GM12873 (cell line): ENCODE data around the gene TCF7L1.

ENCODE experiments used
- CTCF ChIP-seq: IDR thresholded peaks from 2 replicates; pipeline ENCODE4 v1.5.1; 2012; ENCODE audit warnings: low read depth, mild to moderate bottlenecking, moderate library complexity, low read length, control low read depth; ENCODE audit not compliant: insufficient read depth; ENCODE audit errors: missing control alignments

Gene TCF7L1

DNA sequence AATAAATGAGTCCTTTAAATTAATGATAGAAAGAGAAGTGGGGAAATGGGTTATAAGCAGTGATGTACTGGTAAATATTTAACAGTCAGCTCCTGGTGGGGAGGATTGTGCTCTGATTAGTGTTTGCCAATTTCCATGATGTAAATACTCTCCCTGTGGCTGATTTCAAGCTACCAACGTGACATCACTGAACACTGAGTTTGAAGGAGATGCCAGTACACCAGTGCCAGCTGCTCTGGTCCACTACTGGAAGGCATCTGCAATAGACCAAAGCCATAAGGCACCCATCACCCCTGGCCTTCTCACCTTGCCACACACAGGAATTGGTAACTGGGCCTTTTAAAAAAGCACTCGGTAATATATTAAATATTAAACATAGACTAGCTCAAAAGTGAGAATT is 116.9 kb downstream of the TCF7L1 start:
- TF ChIP-seq CTCF: no peak

- no peak for TF ChIP-seq CTCF
These were observed 118.0 kb downstream of the TCF7L1 start for GRCh38 chr2:85251070-85251616.

- TF ChIP-seq CTCF: no peak
These were observed 120.7 kb downstream of the TCF7L1 start for GRCh38 chr2:85253890-85254289.

DNA sequence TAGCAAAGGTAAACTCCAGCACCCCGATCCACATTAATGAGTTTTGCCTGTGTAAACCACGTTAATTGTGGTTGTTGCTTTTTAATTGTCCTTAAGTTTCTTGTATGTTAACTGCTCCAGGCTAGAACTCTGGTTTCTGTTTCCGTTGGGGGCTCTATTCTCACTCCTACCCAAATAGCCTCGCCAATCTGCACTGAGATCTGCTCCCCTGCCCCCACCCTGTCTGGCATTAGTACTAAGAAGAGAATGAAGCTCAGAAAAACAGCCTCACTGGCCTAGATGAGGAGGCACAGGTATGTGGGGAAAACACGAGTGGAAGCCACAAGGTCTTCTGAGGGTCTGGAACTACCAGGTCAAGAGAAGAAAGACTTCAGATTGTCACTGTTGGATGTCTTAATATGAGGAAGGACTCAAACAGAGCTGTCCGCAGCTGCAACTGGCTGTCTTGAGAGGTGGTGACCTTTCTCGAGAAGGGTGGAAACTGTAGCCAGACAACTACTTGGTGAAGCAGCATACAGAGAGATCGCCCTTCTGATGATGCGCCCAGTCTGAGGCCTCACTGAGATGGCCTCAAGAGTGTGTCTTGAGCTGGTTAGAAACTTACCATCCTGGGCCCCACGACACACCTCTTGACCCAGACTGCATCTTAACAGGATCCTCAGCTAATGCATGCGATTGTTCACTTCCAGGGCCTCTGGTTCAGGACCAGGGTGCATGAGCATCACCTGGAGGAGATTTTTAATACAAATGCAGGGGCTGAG is 121.5 kb downstream of the TCF7L1 start:
- no peak for TF ChIP-seq CTCF

DNA sequence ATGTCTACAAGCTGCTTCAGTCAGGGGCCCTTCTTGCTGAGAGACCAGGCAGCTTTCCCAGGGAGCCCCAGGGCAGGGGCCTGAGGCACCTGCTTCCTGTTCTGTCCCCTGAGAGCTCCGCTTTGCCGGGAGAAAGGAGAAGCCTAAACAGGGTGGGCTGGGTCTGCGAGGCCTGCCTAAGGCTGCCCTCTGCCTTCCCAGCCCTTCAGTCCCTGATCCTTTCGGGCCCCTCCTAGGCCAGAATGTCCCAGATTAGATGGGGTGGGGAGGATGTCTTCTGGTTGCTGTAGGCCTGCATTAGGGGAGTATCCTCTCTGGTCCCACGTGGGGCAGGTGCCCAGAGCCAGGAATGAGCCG is 122.2 kb downstream of the TCF7L1 start:
- TF ChIP-seq CTCF: no peak

- TF ChIP-seq CTCF: no peak
These were observed 122.8 kb downstream of the TCF7L1 start for GRCh38 chr2:85255813-85256594.

DNA sequence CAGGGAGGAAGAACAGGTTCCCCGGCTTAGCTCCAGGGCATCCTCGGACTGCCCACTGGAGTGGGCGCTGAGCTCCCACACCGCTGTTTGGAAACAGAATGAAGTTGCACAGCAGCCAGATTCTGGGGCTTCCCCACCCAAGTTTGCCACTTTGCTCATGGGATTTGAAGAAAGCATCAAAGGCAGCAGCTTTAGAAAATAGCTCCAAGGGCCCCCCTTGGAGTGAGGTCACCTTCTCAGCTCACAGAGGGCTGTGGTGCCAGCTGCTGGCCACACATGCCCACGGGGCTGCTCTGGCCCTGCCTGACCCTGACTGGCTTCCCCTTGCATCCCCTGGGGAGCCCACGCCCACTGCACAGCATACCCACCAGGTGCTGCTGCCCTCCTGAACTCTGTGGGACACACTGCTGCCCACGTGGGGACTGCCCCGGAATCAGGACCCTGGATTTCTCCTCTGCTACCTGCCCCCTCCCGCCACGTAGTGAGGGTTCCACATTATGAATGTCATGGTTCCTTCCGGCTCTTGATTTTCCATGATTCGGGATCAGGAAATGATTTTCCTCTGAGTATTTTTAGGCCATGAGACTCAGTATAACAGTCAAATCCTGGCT is 124.3 kb downstream of the TCF7L1 start:
- TF ChIP-seq CTCF: no peak
